GM10248 (cell line): ENCODE results near the gene SLC22A16.

Source experiments
- CTCF ChIA-PET: fragments of 300-600 bp; sonication (Branson Sonifier 250); formaldehyde crosslinking; extraction: SDS; loops from one replicate; lab custom pipeline; 2021; ENCODE audit warnings: antibody characterized with exemption; lab: Yijun Ruan, JAX
- POLR2A ChIA-PET: fragments of 350-650 bp; sonication (Branson Sonifier 250); formaldehyde crosslinking; extraction: SDS; loops from one replicate; lab custom pipeline; 2020; ENCODE audit warnings: antibody characterized with exemption; lab: Yijun Ruan, JAX
- DNase-seq: peaks from one replicate; pipeline ENCODE4 v3.0.0; 2012; ENCODE audit errors: extremely low spot score
- CTCF ChIP-seq: IDR thresholded peaks from 2 replicates; pipeline ENCODE4 v1.5.1; 2012; ENCODE audit warnings: mild to moderate bottlenecking, low read depth; ENCODE audit errors: extremely low read depth, missing control alignments, control extremely low read depth

SLC22A16 gene

GRCh38 chr6:110414669-110415068 is 61.7 kb downstream of the SLC22A16 start:
- no peak for TF ChIP-seq CTCF
- POLR2A ChIA-PET = no interaction called here
- CTCF ChIA-PET = interaction anchor here (1.3 kb wide), 1 partner anchor 25 kb away, joined by 3 read pairs; no protein-coding TSS in a partner anchor
- DNase-seq = no peak

GRCh38 chr6:110412360-110412759 is 64.1 kb downstream of the SLC22A16 start:
- TF ChIP-seq CTCF = no peak
- ChIA-PET POLR2A (no interaction called here), CTCF (no interaction called here)
- no peak for DNase-seq

GRCh38 chr6:110410511-110410910 is 65.9 kb downstream of the SLC22A16 start:
- ChIA-PET POLR2A (no interaction called here), CTCF (no interaction called here)
- TF ChIP-seq CTCF = no peak
- DNase-seq = no peak

GRCh38 chr6:110409794-110410193 is 66.6 kb downstream of the SLC22A16 start:
- DNase-seq = no peak
- POLR2A ChIA-PET = no interaction called here
- TF ChIP-seq CTCF = no peak
- CTCF ChIA-PET = no interaction called here

- ChIA-PET POLR2A (no interaction called here), CTCF (no interaction called here)
- DNase-seq = no peak
These were observed 67.5 kb downstream of the SLC22A16 start for GRCh38 chr6:110408901-110409300.

GRCh38 chr6:110404607-110405006 is 71.8 kb downstream of the SLC22A16 start:
- ChIA-PET CTCF (interaction anchor here (1.1 to 7.0 kb wide), 2 partner anchors 14 to 24 kb away, joined by 4 to 47 read pairs; no protein-coding TSS in a partner anchor), POLR2A (no interaction called here)
- no peak for DNase-seq
- no peak for TF ChIP-seq CTCF

More at GRCh38 chr6:110408901-110409300, 67.5 kb downstream of the SLC22A16 start:
- TF ChIP-seq CTCF = no peak
